AG04450 (cell line): Measurements from ENCODE around the gene FAM131B. TPM values are rescaled to one million over a fixed set of nuclear protein-coding genes. Genes with fewer than 3 reads are reported as not detected.

ENCODE experiments used
- CTCF ChIA-PET: fragments of 300-600, 350-600 bp; formaldehyde crosslinking; extraction: SDS; loops from one replicate; lab custom pipeline; 2022; ENCODE audit warnings: antibody characterized with exemption, inconsistent platforms; lab: Charles Lee
- POLR2A ChIA-PET: fragments of 350-600 bp; formaldehyde crosslinking; extraction: SDS; loops from one replicate; lab custom pipeline; 2021; ENCODE audit warnings: antibody characterized with exemption, inconsistent platforms; lab: Yijun Ruan, JAX
- DNase-seq: peaks from one replicate; pipeline ENCODE4 v3.0.0-alpha.2; 2011; ENCODE audit warnings: low read depth, low spot score
- H3K27ac ChIP-seq: one replicate; pipeline ENCODE4 v1.5.1; 2012; ENCODE audit warnings: low read depth, low read length, control low read depth
- H3K27me3 ChIP-seq: one replicate; pipeline ENCODE4 v1.6.0; 2012; ENCODE audit warnings: low read length; ENCODE audit not compliant: control insufficient read depth, insufficient read depth
- H3K4me3 ChIP-seq: 2 replicates; pipeline ENCODE4 v1.5.1; 2011; ENCODE audit warnings: mild to moderate bottlenecking, low read depth, low read length, control low read depth
- H3K9me3 ChIP-seq: 2 replicates; pipeline ENCODE4 v1.5.1; 2012; ENCODE audit warnings: low read length; ENCODE audit not compliant: control insufficient read depth, insufficient read depth
- polyA plus RNA-seq: library from polyadenylated mRNA; depleted of rRNA; stranded (reverse); fragments of >200 nt; gene quantifications from 2 replicates; pipeline ENCODE4 v1.2.3, GENCODE V29; 2011
- TF ChIP-seq, protein P1 (sequence below): IDR thresholded peaks from 2 replicates; pipeline ENCODE4 v1.5.1; 2011; ENCODE audit warnings: low read depth, low read length, control low read depth, inconsistent platforms

FAM131B gene
- polyA plus RNA-seq, 1 experiment: 3.1 TPM

DNA sequence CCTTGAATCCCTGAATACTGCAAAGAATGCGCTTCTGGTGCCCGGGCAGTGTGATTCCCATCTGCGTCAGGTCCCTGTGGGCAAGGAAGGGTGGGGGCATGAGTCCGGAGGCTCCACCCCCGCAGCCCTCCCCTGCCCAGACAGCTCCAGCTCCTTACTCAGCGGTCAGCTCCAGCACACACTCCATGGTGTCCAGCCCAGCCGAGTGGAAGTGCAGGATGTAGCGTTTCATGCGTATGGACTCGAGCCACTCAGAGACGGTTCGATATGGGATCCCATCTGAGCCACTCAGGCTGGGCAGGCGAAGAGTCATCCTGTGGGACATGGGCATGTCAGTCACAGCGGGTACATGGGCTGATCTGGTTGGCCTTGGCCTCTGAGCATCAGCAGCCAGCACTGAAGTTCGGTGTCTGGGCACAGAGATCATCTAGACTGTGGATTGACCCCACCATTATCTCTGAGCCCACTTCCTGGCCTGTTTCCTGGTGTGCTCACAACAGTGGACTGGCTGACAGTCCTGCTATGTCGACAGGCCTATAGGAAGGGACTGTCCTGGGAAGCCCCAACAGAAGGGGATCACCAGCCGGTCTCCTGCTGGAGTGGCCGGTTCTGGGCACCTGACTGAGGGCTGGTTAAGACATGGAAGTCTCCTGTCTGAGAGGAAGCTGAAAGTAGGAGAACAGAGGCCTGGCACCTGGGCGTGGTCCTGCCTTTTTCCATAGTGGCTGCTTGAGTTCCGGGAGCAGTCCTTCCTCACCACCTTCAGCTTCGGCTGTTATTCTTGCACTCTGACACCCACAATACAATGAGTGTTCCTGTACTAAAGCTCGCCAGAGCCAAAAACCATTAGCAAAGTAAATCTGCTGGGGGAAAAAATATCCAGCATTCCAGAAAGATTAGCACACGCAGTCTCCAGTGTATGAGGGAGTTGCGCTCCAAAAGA lies 29.2 kb upstream of the FAM131B start:
- CTCF ChIA-PET: interaction anchor here (0.7 to 4.4 kb wide), 6 partner anchors 10 to 151 kb away, joined by 3 to 14 read pairs (median 4); no protein-coding TSS in a partner anchor
- H3K27me3 ChIP-seq: no peaks in the 10 kb centered on the region
- H3K4me3 ChIP-seq: no peak overlapping the region
- peak overlapping the region; percentile 86 for H3K27ac ChIP-seq
- no peaks in the 10 kb centered on the region; the same call in 1 of the 2 replicates for H3K9me3 ChIP-seq
- POLR2A ChIA-PET: interaction anchor here (0.6 to 5.5 kb wide), 9 partner anchors 10 to 151 kb away, joined by 3 to 83 read pairs (median 4); partner anchors contain the start of genes CASP2 and ZYX
- TF ChIP-seq, protein P1, sequence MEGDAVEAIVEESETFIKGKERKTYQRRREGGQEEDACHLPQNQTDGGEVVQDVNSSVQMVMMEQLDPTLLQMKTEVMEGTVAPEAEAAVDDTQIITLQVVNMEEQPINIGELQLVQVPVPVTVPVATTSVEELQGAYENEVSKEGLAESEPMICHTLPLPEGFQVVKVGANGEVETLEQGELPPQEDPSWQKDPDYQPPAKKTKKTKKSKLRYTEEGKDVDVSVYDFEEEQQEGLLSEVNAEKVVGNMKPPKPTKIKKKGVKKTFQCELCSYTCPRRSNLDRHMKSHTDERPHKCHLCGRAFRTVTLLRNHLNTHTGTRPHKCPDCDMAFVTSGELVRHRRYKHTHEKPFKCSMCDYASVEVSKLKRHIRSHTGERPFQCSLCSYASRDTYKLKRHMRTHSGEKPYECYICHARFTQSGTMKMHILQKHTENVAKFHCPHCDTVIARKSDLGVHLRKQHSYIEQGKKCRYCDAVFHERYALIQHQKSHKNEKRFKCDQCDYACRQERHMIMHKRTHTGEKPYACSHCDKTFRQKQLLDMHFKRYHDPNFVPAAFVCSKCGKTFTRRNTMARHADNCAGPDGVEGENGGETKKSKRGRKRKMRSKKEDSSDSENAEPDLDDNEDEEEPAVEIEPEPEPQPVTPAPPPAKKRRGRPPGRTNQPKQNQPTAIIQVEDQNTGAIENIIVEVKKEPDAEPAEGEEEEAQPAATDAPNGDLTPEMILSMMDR: no peak
- DNase-seq: peak; percentile 63

DNA sequence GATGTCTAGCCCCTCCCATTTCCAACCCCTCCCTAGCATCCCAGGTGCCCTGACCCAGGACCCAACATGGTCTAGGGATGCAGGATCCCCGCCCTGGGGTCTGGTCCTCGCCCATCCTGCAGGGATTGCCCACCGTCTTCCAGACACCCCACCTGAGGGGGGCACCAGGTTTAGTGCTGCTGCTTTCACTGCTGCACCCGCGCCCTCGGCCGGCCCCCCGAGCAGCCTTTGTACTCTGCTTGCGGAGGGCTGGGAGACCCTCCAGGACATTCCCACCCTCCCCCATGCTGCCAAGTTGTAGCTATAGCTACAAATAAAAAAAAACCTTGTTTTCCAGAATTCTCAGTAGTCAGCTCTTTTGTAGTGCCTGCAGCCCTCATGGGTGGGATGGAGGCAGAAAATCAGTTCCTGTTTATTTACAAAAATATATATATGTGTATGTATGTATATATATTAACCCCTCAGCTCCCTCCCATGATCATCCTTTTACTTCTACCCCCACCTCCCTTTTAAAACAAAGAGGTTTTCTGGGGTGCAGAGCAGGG lies 28.3 kb upstream of the FAM131B start:
- H3K27ac ChIP-seq: peak overlapping the region; percentile 86
- POLR2A ChIA-PET: interaction anchor here (1.0 to 5.3 kb wide), 3 partner anchors 9 to 90 kb away, joined by 3 to 83 read pairs (median 4); partner anchors contain the start of gene ZYX
- H3K4me3 ChIP-seq: no peak overlapping the region
- no peaks in the 10 kb centered on the region for H3K27me3 ChIP-seq
- no peak for DNase-seq
- H3K9me3 ChIP-seq: no peaks in the 10 kb centered on the region; the same call in 1 of the 2 replicates
- TF ChIP-seq, protein P1: no peak
- CTCF ChIA-PET: interaction anchor here (1.0 to 1.5 kb wide), 2 partner anchors 14 to 26 kb away, joined by 4 to 6 read pairs; no protein-coding TSS in a partner anchor

DNA sequence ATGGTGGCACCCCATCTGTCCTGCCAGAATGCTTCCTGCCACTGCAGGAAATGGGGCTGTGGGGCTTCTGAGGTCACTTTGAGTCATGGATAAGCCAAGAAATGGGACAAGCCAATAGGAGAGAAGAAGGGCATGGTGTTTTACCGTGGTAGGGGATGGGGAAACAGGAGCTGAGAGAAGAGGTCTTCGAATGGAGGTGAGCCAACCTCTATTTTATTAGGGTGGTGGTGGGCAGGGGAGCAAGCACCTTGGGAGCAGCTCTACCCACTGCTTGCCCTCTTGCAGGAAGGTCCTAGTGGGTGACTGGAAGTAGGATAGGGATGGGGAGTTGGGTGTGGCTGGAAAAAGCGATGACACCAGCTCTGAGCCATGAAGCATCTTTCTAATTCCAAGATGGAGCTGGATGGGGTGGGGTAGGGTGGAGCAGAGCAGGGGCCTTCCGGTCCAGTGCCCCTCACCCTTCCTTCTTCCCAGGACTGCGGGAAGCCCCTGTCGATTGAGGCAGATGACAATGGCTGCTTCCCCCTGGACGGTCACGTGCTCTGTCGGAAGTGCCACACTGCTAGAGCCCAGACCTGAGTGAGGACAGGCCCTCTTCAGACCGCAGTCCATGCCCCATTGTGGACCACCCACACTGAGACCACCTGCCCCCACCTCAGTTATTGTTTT lies 27.7 kb upstream of the FAM131B start:
- H3K4me3 ChIP-seq: no peak overlapping the region
- TF ChIP-seq, protein P1: no peak
- H3K9me3 ChIP-seq: no peaks in the 10 kb centered on the region; the same call in 1 of the 2 replicates
- ChIA-PET POLR2A (interaction anchor here (1.2 to 5.3 kb wide), 3 partner anchors 8 to 102 kb away, joined by 4 to 83 read pairs (median 4); partner anchors contain the start of genes CASP2 and ZYX), CTCF (interaction anchor here (1.0 kb wide), 1 partner anchor 26 kb away, joined by 6 read pairs; no protein-coding TSS in a partner anchor)
- DNase-seq: no peak
- no peaks in the 10 kb centered on the region for H3K27me3 ChIP-seq
- peak overlapping the region; percentile 52 for H3K27ac ChIP-seq

DNA sequence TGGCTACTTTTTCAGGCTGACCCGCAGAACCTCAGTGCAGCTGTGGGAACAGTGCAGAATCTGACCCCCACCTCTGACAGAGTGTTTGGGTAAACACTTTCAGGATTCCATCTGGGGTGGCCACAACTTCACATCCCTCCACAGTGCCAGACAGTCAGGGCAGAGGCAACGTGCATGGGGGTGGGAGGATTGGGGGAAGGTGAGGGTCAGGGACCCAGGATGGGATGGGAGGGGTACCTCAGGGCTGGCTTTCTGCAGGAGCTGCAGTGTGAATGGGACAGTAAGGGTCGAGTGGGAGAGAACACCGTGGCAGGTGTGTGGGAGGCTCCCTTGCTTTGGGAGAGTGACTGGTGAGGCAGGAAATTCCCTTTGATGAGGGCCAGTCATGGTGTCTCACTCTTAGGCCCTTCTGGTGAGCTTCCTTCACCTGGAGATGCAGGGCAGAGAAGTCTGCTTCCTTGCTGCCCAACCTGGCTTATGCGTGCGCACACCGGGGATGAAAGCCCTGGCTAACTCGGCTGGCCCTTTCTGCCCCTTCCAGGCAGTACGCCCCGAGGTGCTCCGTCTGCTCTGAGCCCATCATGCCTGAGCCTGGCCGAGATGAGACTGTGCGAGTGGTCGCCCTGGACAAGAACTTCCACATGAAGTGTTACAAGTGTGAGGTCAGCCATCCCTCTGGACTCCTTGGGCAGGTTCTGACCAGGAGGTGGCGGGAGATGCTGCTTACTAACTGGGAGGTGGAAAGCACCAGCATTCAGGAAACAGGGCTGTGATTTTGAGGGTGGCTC lies 27.0 kb upstream of the FAM131B start:
- ChIA-PET POLR2A (interaction anchor here (1.2 to 5.3 kb wide), 2 partner anchors 8 to 101 kb away, joined by 4 to 83 read pairs; partner anchors contain the start of genes CASP2 and ZYX), CTCF (interaction anchor here (1.3 kb wide), 1 partner anchor 149 kb away, joined by 5 read pairs; no protein-coding TSS in a partner anchor)
- Histone ChIP-seq H3K27me3 (no peaks in the 10 kb centered on the region), H3K4me3 (no peak overlapping the region), H3K27ac (peak overlapping the region; percentile 52), H3K9me3 (no peaks in the 10 kb centered on the region; the same call in 1 of the 2 replicates)
- TF ChIP-seq, protein P1: 0 out of 2 replicates have a peak, but pooled peaks have one; percentile 8
- DNase-seq: no peak
